HTERT RPE-1 (cell line): ENCODE data around the gene DENND2D.

Source experiments
- in situ Hi-C: fragments of 300-500 bp; cut with MboI; formaldehyde crosslinking; loops from 4 replicates; pipeline ENCODE4 v1.14.3; 2020; ENCODE audit warnings: low sequenced_read_pairs

The DENND2D gene

GRCh38 chr1:111183308-111184069 is 17.0 kb downstream of the DENND2D start:
- in situ Hi-C loops = no loop called here

- in situ Hi-C loops = no loop called here
These were observed 18.4 kb downstream of the DENND2D start for GRCh38 chr1:111182052-111182451.

- in situ Hi-C loops = no loop called here
These were observed 20.4 kb downstream of the DENND2D start for GRCh38 chr1:111179968-111180533.

- in situ Hi-C loops = no loop called here
These were observed 23.8 kb downstream of the DENND2D start for GRCh38 chr1:111176678-111177077.

- in situ Hi-C loops = no loop called here
These were observed 25.1 kb downstream of the DENND2D start for GRCh38 chr1:111175349-111175748.

- in situ Hi-C loops = no loop called here
These were observed 26.4 kb downstream of the DENND2D start for GRCh38 chr1:111174070-111174469.

- in situ Hi-C loops = no loop called here
These were observed 28.0 kb downstream of the DENND2D start for GRCh38 chr1:111172463-111172862.

GRCh38 chr1:111164151-111164550 is 36.3 kb downstream of the DENND2D start:
- in situ Hi-C loops = no loop called here

- in situ Hi-C loops = no loop called here
These were observed 37.1 kb downstream of the DENND2D start for GRCh38 chr1:111163363-111163762.

GRCh38 chr1:111162488-111162880 is 38.0 kb downstream of the DENND2D start:
- in situ Hi-C loops = no loop called here

- in situ Hi-C loops = no loop called here
These were observed 38.5 kb downstream of the DENND2D start for GRCh38 chr1:111161843-111162487.

- in situ Hi-C loops = no loop called here
These were observed 43.0 kb downstream of the DENND2D start for GRCh38 chr1:111157431-111157830.

GRCh38 chr1:111154021-111154999 is 46.1 kb downstream of the DENND2D start:
- in situ Hi-C loops = no loop called here

- in situ Hi-C loops = no loop called here
These were observed 48.6 kb downstream of the DENND2D start for GRCh38 chr1:111151838-111152237.

GRCh38 chr1:111148376-111148881 is 52.0 kb downstream of the DENND2D start:
- in situ Hi-C loops = no loop called here

- in situ Hi-C loops = no loop called here
These were observed 52.5 kb downstream of the DENND2D start for GRCh38 chr1:111147948-111148347.

GRCh38 chr1:111145963-111146768 is 54.3 kb downstream of the DENND2D start:
- in situ Hi-C loops = no loop called here

- in situ Hi-C loops = no loop called here
These were observed 54.9 kb downstream of the DENND2D start for GRCh38 chr1:111145542-111145941.

GRCh38 chr1:111142356-111142975 is 58.0 kb downstream of the DENND2D start:
- in situ Hi-C loops = no loop called here
